HG03025 (cell line): ENCODE measurements around the gene WDR49.
A peak's percentile ranks its signal among the peaks of the same experiment; 100 is the strongest.

Experiments used
- ATAC-seq: cut with Tn5 transposase; IDR thresholded peaks from one replicate; pipeline ENCODE4 v1.9.1; 2021; ENCODE audit warnings: mild to moderate bottlenecking, moderate library complexity; ENCODE audit not compliant: unreplicated experiment, low FRiP score

Gene WDR49

DNA sequence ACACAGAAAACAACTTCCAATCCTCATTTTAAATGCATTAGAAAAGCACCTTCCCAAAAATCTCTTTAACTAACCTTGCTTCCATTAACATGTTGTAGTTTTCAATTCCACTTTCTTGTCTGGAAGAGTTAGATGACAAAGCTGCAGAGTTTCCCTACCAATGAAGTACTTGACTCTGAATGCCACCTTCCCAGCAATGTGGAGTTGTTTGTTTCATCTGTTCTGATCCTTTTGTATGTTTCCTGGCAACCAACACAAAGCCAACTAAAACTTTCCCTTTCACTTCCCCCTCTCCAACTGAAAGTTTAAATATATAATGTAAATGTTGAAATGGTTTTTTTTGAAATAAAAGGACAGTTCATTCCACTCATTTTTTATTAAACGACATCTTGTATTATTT lies at the start of gene WDR49:
WDR49 (minus strand) TSS at position 183 of the 400 bp plus-strand sequence. CDS start 517 bp downstream, outside the sequence.
- ATAC-seq, result no peak

DNA sequence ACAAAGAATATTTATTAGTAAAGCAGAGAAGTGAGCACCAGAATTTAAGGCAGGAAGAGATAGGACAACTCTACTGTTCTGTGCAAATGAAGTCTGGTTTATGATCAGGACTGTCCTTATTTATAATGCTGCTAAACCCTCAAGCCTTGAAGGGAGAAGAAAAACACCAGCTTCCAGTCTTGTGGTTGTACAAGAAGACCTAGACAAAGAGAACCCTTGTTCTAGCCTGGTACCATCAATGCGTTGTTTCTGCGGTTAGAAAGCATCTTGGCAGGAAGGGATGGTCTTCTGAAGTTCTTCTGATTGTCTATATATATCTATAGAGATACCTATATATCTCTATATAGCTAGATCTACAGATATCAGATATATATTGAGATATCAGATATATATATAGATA lies 47.2 kb upstream of the WDR49 start:
- ATAC-seq, result no peak

DNA sequence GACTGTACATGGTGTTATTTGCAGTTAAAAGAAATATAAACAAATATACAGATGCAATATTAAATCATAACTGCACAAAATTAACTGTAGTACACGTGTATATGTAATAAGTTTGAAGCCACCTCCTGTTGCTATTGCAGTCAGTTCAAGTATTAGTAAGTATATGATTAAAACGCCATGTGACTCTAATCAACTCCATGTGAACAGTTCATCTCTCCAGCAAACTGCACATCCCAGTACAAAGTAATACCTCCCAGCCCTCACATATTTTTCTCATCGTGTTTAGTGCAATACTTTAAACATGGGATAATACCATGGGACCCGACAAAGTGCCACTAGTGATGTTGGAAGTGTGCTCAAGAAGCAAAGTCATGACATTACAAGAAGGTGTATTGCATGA lies 46.3 kb upstream of the WDR49 start:
- ATAC-seq, result no peak

DNA sequence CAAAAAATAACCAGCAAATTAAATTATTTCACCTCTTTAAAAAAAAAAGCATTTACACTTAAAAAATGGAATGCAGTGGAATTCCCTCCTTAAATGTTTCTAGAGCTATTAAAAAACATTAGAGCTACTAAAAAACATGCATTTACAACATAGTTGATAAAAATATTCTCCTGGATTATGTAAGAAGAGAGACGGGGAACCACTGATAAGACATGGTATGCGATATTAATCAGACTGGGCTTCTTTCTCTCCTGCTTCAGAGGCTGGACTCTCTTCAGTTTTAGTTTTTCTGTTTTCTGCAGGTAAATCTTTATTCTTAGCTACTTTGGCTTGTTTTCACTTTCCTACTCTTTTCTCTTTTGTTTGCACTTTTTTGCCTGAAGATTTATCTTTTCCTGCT lies 40.4 kb upstream of the WDR49 start:
- ATAC-seq, result no peak

DNA sequence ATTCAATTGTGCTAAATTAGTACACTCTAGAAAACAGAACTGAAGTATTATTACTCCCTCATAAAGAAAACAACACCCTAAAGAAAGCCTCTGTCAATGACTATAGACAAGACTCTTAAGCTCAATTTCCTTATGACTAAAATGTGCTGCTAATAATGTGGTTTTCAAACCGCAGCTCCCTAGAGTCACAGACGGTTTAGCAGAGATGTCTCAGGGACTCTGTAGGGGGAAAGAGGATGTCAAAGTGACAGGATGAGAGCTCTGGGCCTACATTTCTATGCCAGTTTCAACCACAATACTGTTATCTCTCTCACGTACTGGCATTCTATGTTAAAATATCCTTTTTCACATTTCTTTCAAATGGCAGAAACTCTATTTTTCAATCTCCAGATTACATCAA lies 37.6 kb upstream of the WDR49 start:
- peak; percentile 100 for ATAC-seq

DNA sequence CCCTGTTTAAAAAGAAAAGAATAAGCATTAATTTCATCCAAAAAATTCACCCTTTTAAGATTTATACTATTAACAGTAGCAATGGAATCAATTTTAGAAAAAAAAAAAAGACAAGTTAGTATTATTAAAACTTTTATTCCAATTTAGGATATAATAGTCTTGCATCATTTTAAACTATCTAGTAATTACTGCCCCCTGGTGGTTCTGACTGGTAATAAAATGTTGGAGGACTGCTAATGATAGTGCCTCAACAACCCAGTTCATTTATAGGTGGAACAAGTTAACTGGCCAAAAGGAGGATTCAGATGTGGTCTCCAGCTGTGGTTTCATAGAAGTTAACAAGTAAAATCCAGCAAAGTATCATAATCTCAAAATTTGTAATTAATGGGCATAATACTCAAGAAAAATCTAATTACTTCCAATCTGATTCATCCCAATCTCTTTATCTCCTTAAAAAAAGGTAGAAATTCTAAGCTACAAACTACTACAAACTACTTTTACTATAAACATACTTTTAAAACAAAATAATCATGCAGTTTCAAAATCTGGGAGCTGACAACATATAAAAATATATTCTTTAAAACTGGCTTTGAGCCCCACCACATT lies 30.7 kb upstream of the WDR49 start:
- ATAC-seq, result peak; percentile 87

DNA sequence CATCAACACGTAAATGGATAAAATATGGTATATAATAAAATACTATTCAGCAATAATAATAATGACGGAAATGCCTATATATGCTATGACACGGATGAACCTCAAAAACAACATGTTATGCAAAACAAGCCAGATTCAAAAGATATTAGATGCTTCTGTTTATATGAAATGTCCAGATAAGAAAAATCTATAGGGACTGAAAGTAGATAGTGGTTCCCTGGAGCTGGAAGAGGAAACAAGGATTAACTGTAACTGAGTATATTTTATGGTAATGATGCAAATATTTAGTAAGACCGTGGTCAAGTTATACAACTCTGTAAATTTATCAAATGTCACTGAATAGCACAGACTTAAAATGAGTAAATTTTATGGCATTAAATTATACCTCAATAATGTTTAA lies 25.8 kb upstream of the WDR49 start:
- no peak for ATAC-seq

DNA sequence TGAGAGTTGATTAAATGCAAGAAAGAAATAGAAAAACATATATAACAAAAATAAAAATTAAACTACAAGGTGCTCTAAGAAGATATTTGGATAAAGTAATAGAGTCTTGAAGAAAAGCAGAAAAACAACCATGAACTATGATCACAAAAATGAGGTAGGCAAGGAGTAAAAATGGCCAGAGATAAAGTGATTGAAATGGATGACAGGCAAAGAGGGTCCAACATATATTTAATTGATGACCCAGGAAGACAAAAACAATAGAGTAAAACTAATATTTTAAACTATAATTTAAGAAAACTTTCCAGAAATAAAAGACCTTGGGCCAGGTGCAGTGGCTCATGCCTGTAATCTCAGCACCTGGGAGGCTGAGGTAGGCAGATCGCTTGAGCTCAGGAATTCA lies 22.1 kb upstream of the WDR49 start:
- ATAC-seq, result no peak

DNA sequence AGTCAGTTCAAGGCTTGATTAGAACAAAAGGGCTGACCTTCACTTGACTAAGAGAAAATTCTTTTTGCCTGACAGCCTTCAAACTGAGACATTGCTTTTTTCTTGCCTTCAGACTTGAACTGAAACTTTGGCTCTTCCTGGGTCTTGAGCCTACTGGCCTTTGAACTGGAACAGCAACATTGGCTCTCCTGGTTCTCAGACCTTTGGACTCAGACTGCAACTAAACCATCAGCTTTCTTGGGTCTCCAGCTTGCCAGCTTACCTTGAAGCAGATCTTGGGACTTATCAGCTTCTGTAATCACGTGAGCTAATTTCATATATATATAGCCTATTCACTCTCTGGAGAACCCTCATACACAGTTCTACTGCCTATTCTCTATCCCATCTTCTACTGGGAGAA lies 19.5 kb upstream of the WDR49 start:
- no peak for ATAC-seq

DNA sequence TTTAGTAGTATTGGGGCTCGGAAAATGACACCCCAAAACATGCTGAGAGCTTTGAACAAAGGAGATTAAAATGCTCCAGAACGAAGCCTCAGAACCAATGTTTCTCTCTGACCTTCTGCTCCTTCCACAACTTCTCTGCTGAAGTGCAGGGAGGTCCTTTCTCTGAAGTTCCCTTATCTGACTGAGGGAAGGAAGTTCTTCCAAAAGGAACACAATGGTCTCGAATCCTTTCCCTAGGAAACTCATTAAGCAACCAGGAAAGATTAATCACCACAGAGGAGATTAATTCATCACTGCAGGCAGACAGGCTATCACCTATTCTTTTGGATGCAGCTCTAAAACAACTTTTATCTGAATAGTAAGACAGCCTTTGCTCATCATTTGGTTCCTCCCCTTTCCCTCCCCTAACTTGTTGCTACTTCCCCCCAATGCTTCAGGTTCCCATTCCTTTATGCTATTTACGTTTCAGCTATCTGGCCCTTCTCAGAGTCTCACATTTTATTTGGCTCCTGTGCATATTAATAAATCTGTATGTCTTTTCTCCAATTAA lies 18.2 kb upstream of the WDR49 start:
- ATAC-seq, result no peak

DNA sequence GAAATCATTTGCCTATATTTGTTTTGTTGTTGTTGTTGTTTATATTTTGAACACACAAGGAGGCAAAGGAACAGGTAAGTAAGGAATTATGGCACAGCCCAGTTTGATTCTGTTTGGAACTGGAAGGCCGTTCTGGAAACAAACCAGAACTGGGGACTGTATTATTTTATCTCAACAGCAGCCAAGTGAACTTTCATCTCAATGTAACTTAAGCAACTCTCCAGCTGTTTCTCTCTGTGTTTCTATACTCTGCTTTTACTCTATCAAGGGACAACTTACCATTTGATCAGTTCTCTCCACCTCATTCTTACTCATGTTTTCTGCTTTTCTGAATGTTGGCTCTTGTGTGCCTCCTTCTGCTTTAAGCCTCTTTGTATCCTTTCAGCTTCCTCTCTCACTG lies 16.0 kb upstream of the WDR49 start:
- no peak for ATAC-seq

DNA sequence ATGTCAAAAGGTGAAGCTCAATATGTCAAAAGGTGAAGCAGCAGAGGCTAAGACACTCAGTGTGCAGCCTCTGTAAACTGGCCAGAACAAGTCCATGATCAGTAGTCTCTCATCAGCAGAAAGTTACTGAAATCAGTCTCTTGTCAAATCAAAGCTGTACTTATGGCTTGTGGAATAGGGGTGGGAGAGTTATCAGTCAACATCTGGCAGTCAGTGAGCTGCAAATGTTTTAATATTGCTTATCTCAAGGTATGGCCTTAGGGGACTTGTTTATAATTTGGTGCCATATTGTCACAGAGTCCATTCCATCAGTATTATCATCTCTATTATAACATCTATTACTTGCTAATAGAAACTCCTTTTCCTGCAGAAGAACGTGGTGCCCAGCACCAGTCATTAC lies 14.9 kb upstream of the WDR49 start:
- no peak for ATAC-seq

DNA sequence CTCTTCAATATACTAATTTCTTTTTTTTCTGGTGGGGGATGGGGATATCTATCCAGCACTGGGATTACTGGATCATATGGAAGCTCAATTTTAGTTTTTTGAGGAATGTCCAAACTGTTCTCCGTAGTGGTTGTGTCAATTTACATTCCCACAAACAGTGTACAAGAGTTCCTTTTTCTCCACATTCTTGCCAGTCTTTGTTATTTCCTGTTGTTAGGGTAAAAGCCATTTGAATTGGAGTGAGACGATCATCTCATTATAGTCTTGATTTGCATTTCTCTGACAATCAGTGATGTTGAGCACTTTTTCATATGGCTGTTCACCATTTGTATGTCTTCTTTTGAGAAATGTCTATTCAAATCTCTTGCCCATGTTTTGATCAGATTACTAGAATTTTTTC lies 12.8 kb upstream of the WDR49 start:
- ATAC-seq, result no peak

DNA sequence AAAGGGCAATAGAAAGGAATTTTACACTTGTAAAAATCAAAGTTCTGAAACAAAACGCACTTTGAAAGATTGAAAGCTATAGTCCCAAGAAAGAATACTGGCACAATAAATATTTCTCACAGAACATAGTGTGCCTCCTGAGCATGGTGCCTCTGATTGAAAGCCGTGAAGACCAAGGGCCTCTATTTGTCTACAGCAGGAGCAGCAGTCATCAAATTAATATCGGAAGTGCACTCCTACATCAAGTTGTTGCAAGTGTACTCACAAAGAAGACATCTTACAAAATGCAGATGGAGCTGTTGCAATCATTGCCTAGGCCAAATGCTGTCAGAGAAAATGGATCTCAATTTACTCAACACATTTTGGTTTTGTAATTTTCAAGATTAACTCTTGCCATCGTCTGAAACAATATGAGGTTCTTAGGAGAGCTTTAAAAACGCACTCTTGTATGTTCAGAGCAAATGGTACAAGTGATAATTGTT lies 9.2 kb upstream of the WDR49 start:
- ATAC-seq, result no peak

DNA sequence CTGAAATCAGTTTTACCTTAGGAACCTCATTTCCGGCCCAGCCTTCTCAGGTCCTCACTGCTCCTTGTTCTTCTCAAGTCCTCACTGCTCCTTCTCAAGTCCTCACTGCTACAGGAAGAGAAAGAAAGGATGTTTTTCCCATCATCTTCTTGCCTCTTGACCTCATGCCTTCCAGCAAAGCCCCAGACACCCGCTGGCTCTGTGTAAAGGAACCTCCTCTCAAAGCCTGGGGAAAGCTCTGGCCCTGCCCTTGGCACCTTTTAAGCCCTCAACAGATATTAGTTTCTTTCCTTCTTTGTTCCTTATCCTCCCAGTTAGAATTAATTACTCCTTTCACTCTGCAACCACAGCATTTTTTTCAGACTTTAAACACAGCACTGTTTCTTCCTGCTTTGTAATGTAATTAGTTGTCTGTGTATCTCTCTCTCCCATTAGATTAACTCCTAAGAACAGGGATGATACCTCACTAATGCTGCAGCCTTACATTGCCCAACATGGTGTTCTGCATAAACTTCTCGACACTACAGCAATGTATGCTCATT lies 4.0 kb upstream of the WDR49 start:
- no peak for ATAC-seq

DNA sequence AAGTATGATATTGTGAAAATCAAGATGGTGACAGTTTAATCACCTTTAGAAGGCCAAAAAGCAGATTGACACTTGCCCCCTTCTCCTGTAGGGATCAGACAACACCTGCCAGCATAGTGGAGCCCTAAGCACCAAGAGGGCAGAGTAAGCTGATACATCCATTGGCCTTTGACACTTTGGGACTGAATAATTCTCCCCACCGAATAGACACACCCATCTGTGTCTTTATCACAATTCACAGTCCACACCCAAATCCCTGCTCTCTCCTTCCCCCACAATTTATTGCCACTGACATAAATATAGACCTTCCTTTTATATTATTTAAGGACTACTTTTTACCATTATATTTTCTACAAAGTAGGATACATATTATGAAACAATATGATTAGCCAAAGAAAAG lies 3.1 kb upstream of the WDR49 start:
- no peak for ATAC-seq

DNA sequence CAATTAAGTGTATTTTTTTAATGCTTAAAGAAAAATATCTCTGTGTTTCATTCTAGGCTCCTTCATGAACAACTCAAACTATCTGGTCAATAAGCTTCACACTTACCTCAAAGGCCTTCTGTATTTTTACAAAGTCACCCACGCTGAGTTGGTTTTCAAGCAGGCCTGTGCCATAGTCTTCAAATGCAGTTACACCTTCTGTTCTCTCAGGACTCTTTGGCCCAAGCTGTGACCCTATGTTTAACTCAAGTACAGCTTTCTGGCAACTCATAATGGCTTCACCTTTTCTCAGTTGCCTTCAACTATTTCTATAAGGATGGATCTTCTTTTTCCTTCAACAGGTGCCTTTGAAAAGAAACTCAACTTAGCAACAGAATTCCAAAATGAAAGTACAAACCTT lies 587 bp downstream of the WDR49 start:
- no peak for ATAC-seq

DNA sequence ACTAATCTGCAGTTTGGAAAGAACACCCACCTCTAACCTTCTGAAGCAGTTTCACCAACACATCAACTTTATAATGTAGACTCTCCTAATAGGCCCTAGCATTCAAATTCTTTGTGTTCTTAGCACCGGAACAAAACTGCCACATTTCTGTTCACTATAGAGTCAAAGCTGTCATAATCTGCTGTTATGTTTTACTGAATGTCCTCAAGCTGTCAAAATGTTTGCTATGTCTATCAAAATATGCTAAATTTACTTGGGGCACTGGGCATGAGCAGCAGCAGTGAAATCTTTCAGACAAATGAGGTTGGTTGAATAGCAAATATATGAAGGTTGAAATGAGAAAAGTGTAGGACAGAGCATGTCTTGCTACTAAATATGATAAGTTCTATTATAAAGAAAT lies 1.9 kb downstream of the WDR49 start:
- ATAC-seq, result no peak

DNA sequence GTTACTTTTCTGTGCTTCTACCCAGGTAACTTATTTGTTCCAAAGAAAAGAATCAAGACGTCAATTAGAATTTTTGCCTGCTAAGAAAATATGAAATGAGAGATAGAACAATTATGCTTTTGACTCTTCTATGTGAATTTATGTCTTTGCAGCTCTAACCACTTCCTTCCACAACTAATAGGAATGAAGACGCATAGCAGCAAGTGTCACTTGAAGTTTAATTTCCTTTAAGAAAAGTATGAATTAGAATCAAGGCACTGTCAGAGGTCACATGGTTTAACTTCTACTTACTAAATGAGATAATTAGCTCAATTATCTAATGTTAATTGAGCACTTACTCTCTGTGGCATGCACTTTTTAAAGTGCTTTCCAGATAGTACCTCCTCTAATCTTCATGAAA lies 3.3 kb downstream of the WDR49 start:
- no peak for ATAC-seq

DNA sequence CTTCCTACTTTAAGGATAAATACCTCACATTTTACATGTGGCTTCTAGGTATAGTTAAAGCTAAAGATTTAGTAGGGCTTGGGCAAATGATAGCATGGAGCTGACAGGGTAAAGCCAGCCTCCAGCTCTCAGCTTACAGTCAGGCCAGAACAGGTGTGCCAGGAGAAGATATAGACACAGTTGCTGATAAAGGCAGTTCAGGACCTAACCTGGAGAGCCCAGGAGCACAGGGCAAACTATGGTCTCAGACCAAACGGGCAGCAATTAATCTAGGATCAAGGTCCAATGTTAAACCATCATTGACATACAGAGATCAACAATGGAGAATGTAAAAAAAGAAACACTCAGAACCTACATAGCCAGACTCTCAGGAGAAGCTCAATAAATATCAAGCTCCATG lies 4.0 kb downstream of the WDR49 start:
- ATAC-seq, result no peak

DNA sequence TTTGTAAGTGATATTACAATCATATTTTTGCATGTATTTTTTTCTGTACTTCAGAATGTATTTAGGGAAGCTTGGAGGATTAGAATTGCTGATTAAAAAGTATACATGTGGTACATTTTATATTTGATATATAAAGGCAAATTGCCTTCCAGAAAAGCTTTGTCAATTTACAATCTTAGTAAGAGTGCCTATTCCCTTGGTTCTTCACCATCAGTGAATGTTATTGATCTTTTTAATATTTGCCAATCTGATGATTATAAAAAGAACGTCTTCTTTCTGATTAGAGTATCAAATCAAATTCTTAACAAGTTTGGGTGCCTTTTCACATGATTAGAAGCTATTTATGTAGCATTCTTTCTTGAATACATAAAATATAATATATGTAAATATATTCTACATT lies 9.1 kb downstream of the WDR49 start:
- no peak for ATAC-seq

DNA sequence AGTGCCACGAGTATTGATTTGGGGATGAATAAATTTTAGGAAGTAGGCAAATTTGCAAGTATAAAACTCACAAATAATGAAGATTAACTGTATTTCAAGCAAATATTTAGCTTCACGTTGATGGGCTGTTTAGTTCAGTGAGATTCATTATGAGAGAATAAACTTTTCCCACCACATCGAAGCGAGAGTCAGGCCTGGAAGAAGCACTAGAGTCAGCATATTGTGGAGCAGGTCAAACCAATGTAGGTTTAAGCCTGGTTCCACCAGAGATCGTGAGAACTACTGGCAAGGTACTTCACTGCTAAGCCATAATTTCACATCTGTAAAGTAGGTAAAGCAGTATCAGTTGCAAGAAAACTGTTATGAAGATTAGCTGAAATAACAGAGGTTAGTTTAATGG lies 22.3 kb downstream of the WDR49 start:
- no peak for ATAC-seq
